NT2/D1 (cell line): Measurements from ENCODE around the gene TTYH2.

Experiments used
- SUZ12 ChIP-seq: IDR thresholded peaks from 2 replicates; pipeline ENCODE4 v1.6.1; 2011; ENCODE audit not compliant: insufficient read length, insufficient read depth; ENCODE audit errors: extremely low read depth
- ZNF274 ChIP-seq: IDR thresholded peaks from 2 replicates; pipeline ENCODE4 v1.6.1; 2011; ENCODE audit warnings: mild to moderate bottlenecking, low read depth, low read length

- TF ChIP-seq ZNF274, result no peak
- no peak for TF ChIP-seq SUZ12
Measured at GRCh38 chr17:74200112-74200511, 13.3 kb upstream of the TTYH2 start.
